Natural killer cell treated with Interleukin-12 subunit alpha and Interleukin-12 subunit beta and Interleukin-15 and Interleukin-18, amount 100 ng/mL, for 72 hours (primary cell): ENCODE measurements around the gene DYNLL2. TPM values are rescaled to one million over a fixed set of nuclear protein-coding genes. Genes with fewer than 3 reads are reported as not detected.
"Not testable (repeated sequence)": the region's sequence is repeated elsewhere in the genome, so short reads cannot be mapped to it uniquely, and the experiment has no call there.

Experiments
- ATAC-seq, 2 donors: fragments of 150-1000 bp; cut with Tn5 transposase in 1 of 2; sonication (Bioruptor Pico), chemical (Tn5 transposase) in 1 of 2; 2 replicates each; pipeline ENCODE4 v1.10.0; 2021
- DNase-seq: peaks from one replicate; pipeline ENCODE4 v3.0.0; 2022; ENCODE audit warnings: low spot score
- H3K27ac Mint-ChIP-seq, 2 donors: 1 replicate in 1 of 2; 2 replicates in 1 of 2; pipeline ENCODE4 v1.8.0; 2022; ENCODE audit warnings: mixed read lengths in 2 of 2, mild to moderate bottlenecking in 1 of 2, moderate library complexity in 1 of 2
- H3K27me3 Mint-ChIP-seq, 2 donors: 1 replicate in 1 of 2; 2 replicates in 1 of 2; pipeline ENCODE4 v1.8.0; 2022; ENCODE audit warnings: mixed read lengths in 2 of 2
- H3K36me3 Mint-ChIP-seq: one replicate; pipeline ENCODE4 v1.8.0; 2022; ENCODE audit warnings: mixed read lengths
- H3K4me1 Mint-ChIP-seq, 2 donors: 1 replicate in 1 of 2; 2 replicates in 1 of 2; pipeline ENCODE4 v1.8.0; 2022; ENCODE audit warnings: low read depth in 2 of 2, mixed read lengths in 2 of 2, mild to moderate bottlenecking in 1 of 2
- H3K4me3 Mint-ChIP-seq: one replicate; pipeline ENCODE4 v1.8.0; 2022; ENCODE audit warnings: mixed read lengths
- H3K9me3 Mint-ChIP-seq: 2 replicates; pipeline ENCODE4 v1.8.0; 2022; ENCODE audit warnings: mixed read lengths
- total RNA-seq, 2 donors: library from RNA; stranded (reverse); gene quantifications; one replicate each; pipeline ENCODE4 v1.2.3, GENCODE V29; 2022

DYNLL2 gene
- 10 to 100 TPM; 27.9 to 37.9 TPM for total RNA-seq

- H3K9me3 Mint-ChIP-seq, result no peaks in the 10 kb centered on the region
These were observed at the start of gene DYNLL2 for GRCh38 chr17:58082870-58083490. Gene DYNLL2 (plus strand): TSS chr17:58083419. CDS start chr17:58087091, 3,672 bp downstream.

GRCh38 chr17:58039975-58040374 is 43.2 kb upstream of the DYNLL2 start:
- ATAC-seq, result no peak
- Mint-ChIP-seq H3K4me1 (no peaks in the 10 kb centered on the region), H3K27me3 (peaks cover 39 to 40% of the 10 kb centered on the region in 2 donors), H3K9me3 (no peaks in the 10 kb centered on the region), H3K36me3 (no peaks in the 10 kb centered on the region), H3K27ac (no peak overlapping the region), H3K4me3 (no peak overlapping the region)
- DNase-seq, result no peak

More at GRCh38 chr17:58082870-58083490, at the start of gene DYNLL2:
- H3K36me3 Mint-ChIP-seq, result peaks cover 13% of the 10 kb centered on the region
- ATAC-seq, result peak; percentile 91 to 93
- peak; percentile 94 for DNase-seq
- H3K4me1 Mint-ChIP-seq, result peaks cover 16 to 22% of the 10 kb centered on the region in 2 donors
- H3K4me3 Mint-ChIP-seq, result peak within 1 kb of the TSS; percentile 78
- peaks cover 10 to 15% of the 10 kb centered on the region in 2 donors for H3K27me3 Mint-ChIP-seq
- peak within 1 kb of the TSS; percentile 60 to 76 for H3K27ac Mint-ChIP-seq

GRCh38 chr17:58040386-58040785 is 42.8 kb upstream of the DYNLL2 start:
- H3K4me1 Mint-ChIP-seq, result no peaks in the 10 kb centered on the region
- H3K27ac Mint-ChIP-seq, result no peak overlapping the region
- ATAC-seq (no peak), DNase-seq (no peak)
- H3K4me3 Mint-ChIP-seq, result no peak overlapping the region
- H3K36me3 Mint-ChIP-seq, result no peaks in the 10 kb centered on the region
- no peaks in the 10 kb centered on the region for H3K9me3 Mint-ChIP-seq
- H3K27me3 Mint-ChIP-seq, result peaks cover 39 to 40% of the 10 kb centered on the region in 2 donors

- H3K36me3 Mint-ChIP-seq, result no peaks in the 10 kb centered on the region
- H3K27me3 Mint-ChIP-seq, result peaks cover 42% of the 10 kb centered on the region in 2 donors
- DNase-seq (no peak), ATAC-seq (peak in 1 of 2 donors; percentile 28)
- no peaks in the 10 kb centered on the region for H3K9me3 Mint-ChIP-seq
- no peaks in the 10 kb centered on the region for H3K4me1 Mint-ChIP-seq
- H3K27ac Mint-ChIP-seq, result no peak overlapping the region
- no peak overlapping the region for H3K4me3 Mint-ChIP-seq
These were observed 42.1 kb upstream of the DYNLL2 start for GRCh38 chr17:58041161-58041560.

GRCh38 chr17:58043221-58044181 is 39.7 kb upstream of the DYNLL2 start:
- no peak overlapping the region for H3K4me3 Mint-ChIP-seq
- H3K36me3 Mint-ChIP-seq, result no peaks in the 10 kb centered on the region
- no peaks in the 10 kb centered on the region for H3K9me3 Mint-ChIP-seq
- no peaks in the 10 kb centered on the region for H3K4me1 Mint-ChIP-seq
- H3K27me3 Mint-ChIP-seq, result peaks cover 38 to 55% of the 10 kb centered on the region in 2 donors
- DNase-seq, result no peak
- H3K27ac Mint-ChIP-seq, result no peak overlapping the region
- ATAC-seq, result no peak

- ATAC-seq, H3K36me3 Mint-ChIP-seq: not testable (repeated sequence)
These were observed 39.0 kb upstream of the DYNLL2 start for GRCh38 chr17:58044256-58044655.

GRCh38 chr17:58046239-58047094 is 36.8 kb upstream of the DYNLL2 start:
- ATAC-seq, result no peak
- Mint-ChIP-seq H3K27ac (no peak overlapping the region), H3K27me3 (peaks cover 28 to 47% of the 10 kb centered on the region in 2 donors)

More at GRCh38 chr17:58044256-58044655, 39.0 kb upstream of the DYNLL2 start:
- H3K27me3 Mint-ChIP-seq, result peaks cover 38 to 53% of the 10 kb centered on the region in 2 donors
- DNase-seq, H3K4me1 Mint-ChIP-seq, H3K9me3 Mint-ChIP-seq, H3K4me3 Mint-ChIP-seq, H3K27ac Mint-ChIP-seq: not testable (repeated sequence)

GRCh38 chr17:58047376-58048150 is 35.7 kb upstream of the DYNLL2 start:
- no peak for DNase-seq
- Mint-ChIP-seq H3K36me3 (no peaks in the 10 kb centered on the region), H3K27ac (no peak overlapping the region), H3K27me3 (peaks cover 26 to 47% of the 10 kb centered on the region in 2 donors), H3K4me1 (no peaks in the 10 kb centered on the region), H3K4me3 (no peak overlapping the region), H3K9me3 (no peaks in the 10 kb centered on the region)
- ATAC-seq, result no peak

More at GRCh38 chr17:58046239-58047094, 36.8 kb upstream of the DYNLL2 start:
- DNase-seq, result no peak
- Mint-ChIP-seq H3K4me3 (no peak overlapping the region), H3K36me3 (no peaks in the 10 kb centered on the region), H3K4me1 (no peaks in the 10 kb centered on the region), H3K9me3 (no peaks in the 10 kb centered on the region)

- Mint-ChIP-seq H3K4me1 (peaks cover 11 to 12% of the 10 kb centered on the region in 2 donors), H3K9me3 (no peaks in the 10 kb centered on the region), H3K27ac (no peak overlapping the region), H3K27me3 (peaks cover 22 to 40% of the 10 kb centered on the region in 2 donors), H3K4me3 (no peak overlapping the region), H3K36me3 (no peaks in the 10 kb centered on the region)
- ATAC-seq, result no peak
- DNase-seq, result no peak
These were observed 33.7 kb upstream of the DYNLL2 start for GRCh38 chr17:58049533-58049932.

GRCh38 chr17:58050966-58051365 is 32.3 kb upstream of the DYNLL2 start:
- H3K9me3 Mint-ChIP-seq, result no peaks in the 10 kb centered on the region
- peaks cover 11 to 14% of the 10 kb centered on the region in 2 donors for H3K4me1 Mint-ChIP-seq
- peaks cover 24 to 37% of the 10 kb centered on the region in 2 donors for H3K27me3 Mint-ChIP-seq
- ATAC-seq (no peak), DNase-seq (no peak)
- no peak overlapping the region for H3K4me3 Mint-ChIP-seq
- no peaks in the 10 kb centered on the region for H3K36me3 Mint-ChIP-seq
- no peak overlapping the region for H3K27ac Mint-ChIP-seq

- DNase-seq (no peak), ATAC-seq (no peak)
- no peaks in the 10 kb centered on the region for H3K9me3 Mint-ChIP-seq
- H3K4me1 Mint-ChIP-seq, result peaks cover 11 to 14% of the 10 kb centered on the region in 2 donors
- no peak overlapping the region for H3K27ac Mint-ChIP-seq
- H3K4me3 Mint-ChIP-seq, result no peak overlapping the region
- H3K27me3 Mint-ChIP-seq, result peaks cover 21 to 33% of the 10 kb centered on the region in 2 donors
- no peaks in the 10 kb centered on the region for H3K36me3 Mint-ChIP-seq
These were observed 31.8 kb upstream of the DYNLL2 start for GRCh38 chr17:58051468-58051867.

GRCh38 chr17:58052407-58052806 is 30.8 kb upstream of the DYNLL2 start:
- Mint-ChIP-seq H3K27ac (no peak overlapping the region), H3K4me3 (no peak overlapping the region), H3K36me3 (no peaks in the 10 kb centered on the region), H3K4me1 (peaks cover 11 to 14% of the 10 kb centered on the region in 2 donors), H3K27me3 (peaks cover 25 to 30% of the 10 kb centered on the region in 2 donors), H3K9me3 (no peaks in the 10 kb centered on the region)
- ATAC-seq (no peak), DNase-seq (no peak)
